Measurements from ENCODE around the gene AGPAT2. TPM values are rescaled to one million over a fixed set of nuclear protein-coding genes. Genes with fewer than 3 reads are reported as not detected.
A peak's percentile ranks its signal among the peaks of the same experiment; 100 is the strongest.

AGPAT2 gene
- total RNA-seq, 1 donor from 2014 or later: 30.8 TPM

DNA sequence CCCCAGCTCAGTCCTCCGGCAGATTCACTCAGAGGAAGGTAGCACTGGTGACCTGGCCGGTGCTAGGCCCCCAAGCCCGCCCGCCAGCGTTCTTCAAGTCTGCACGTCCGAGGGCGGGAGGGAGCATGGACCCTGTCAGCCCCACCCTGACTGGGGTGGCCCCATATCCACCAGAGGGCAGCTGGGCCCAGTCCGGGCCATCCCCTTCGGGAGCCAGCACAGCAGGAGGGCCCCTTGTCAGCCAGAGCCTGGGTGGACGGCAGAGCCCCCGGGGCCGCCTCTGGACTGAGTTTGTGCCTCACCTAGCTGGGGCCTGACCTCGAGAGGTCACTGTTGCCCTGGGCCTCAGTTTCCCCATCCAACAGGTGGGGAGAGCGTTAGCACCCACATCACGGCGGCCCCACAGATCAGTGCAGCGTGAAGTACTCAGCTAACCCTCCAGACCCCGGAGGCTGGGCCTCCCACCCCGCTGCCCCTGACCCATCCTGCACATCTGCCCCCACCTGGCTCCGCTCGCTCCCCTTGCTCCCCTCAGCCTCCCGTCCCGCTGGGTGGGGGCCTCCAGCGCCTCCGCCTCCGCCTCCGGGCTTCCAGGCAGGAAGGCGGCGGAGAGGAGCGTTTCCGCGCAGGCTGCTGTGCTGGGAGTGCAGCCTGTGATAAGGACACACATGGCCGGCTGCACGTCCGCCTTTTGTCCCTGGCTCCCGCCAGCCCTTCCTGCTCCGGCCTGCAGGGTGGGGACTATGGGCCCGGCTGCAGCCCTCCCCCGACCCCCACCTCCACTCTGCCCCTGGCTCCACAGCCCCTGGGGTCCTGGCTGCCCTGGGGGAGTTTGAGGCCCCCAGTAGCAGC lies 41.1 kb downstream of the AGPAT2 start:
- H2AFZ ChIP-seq (ENCODE audit: low read depth, low read length): peak overlapping the region; percentile 18
- no peaks in the 10 kb centered on the region for H3K4me1 Mint-ChIP-seq (ENCODE audit: low read depth, unreplicated experiment)

GRCh38 chr9:136645352-136645902 lies 41.8 kb downstream of the AGPAT2 start:
- no peaks in the 10 kb centered on the region for H4K20me1 ChIP-seq (ENCODE audit: insufficient read depth, low read length)
- Mint-ChIP-seq H3K27ac (ENCODE audit: unreplicated experiment) (no peak overlapping the region), H3K9me3 (ENCODE audit: unreplicated experiment) (peaks cover 3% of the 10 kb centered on the region), H3K4me3 (ENCODE audit: unreplicated experiment) (no peak overlapping the region), H3K27me3 (ENCODE audit: low read depth, unreplicated experiment) (peaks cover 13% of the 10 kb centered on the region), H3K36me3 (ENCODE audit: low read depth, unreplicated experiment) (no peaks in the 10 kb centered on the region), H3K4me1 (ENCODE audit: low read depth, unreplicated experiment) (no peaks in the 10 kb centered on the region)
- no peak for TF ChIP-seq EZH2 (IDR thresholded peaks at IDR 0.05; ENCODE audit: insufficient read depth, low read length)
- no peak for TF ChIP-seq CTCF (IDR thresholded peaks at IDR 0.05; ENCODE audit: insufficient read depth, low read depth, low read length)
- no peak for FAIRE-seq
- no peak overlapping the region for H3K4me2 ChIP-seq (ENCODE audit: low read length)
- H2AFZ ChIP-seq (ENCODE audit: low read depth, low read length): no peak overlapping the region
- DNase-seq (ENCODE audit: low read depth): no peak
- H3K36me3 ChIP-seq (ENCODE audit: insufficient read depth, low read length): no peaks in the 10 kb centered on the region
- no peak overlapping the region for H3K9ac ChIP-seq (ENCODE audit: low read length)
- H3K4me1 ChIP-seq (ENCODE audit: insufficient read depth, low read length): peaks cover 8% of the 10 kb centered on the region
- H3K4me3 ChIP-seq (ENCODE audit: insufficient read depth, low read depth, low read length): no peak overlapping the region
- H3K27ac ChIP-seq (ENCODE audit: low read depth, low read length): no peak overlapping the region
- no peaks in the 10 kb centered on the region for H3K79me2 ChIP-seq (ENCODE audit: insufficient read depth, low read length)
- peaks cover 4% of the 10 kb centered on the region for H3K27me3 ChIP-seq (ENCODE audit: insufficient read depth, low read length)
- H3K9me3 ChIP-seq (ENCODE audit: insufficient read depth, low read depth, low read length): no peaks in the 10 kb centered on the region

More for the DNA sequence above, 41.1 kb downstream of the AGPAT2 start:
- H3K27me3 ChIP-seq (ENCODE audit: insufficient read depth, low read length): peaks cover 4% of the 10 kb centered on the region
- no peak overlapping the region for H3K9ac ChIP-seq (ENCODE audit: low read length)
- H3K4me3 Mint-ChIP-seq (ENCODE audit: unreplicated experiment): no peak overlapping the region
- no peaks in the 10 kb centered on the region for H3K36me3 Mint-ChIP-seq (ENCODE audit: low read depth, unreplicated experiment)
- H4K20me1 ChIP-seq (ENCODE audit: insufficient read depth, low read length): no peaks in the 10 kb centered on the region
- H3K36me3 ChIP-seq (ENCODE audit: insufficient read depth, low read length): no peaks in the 10 kb centered on the region
- no peak overlapping the region for H3K4me3 ChIP-seq (ENCODE audit: insufficient read depth, low read depth, low read length)
- peaks cover 3% of the 10 kb centered on the region for H3K9me3 Mint-ChIP-seq (ENCODE audit: unreplicated experiment)
- H3K4me1 ChIP-seq (ENCODE audit: insufficient read depth, low read length): peaks cover 8% of the 10 kb centered on the region
- no peak for FAIRE-seq
- TF ChIP-seq CTCF (IDR thresholded peaks at IDR 0.05; ENCODE audit: insufficient read depth, low read depth, low read length): no peak
- TF ChIP-seq EZH2 (IDR thresholded peaks at IDR 0.05; ENCODE audit: insufficient read depth, low read length): no peak
- DNase-seq (ENCODE audit: low read depth): no peak
- H3K9me3 ChIP-seq (ENCODE audit: insufficient read depth, low read depth, low read length): no peaks in the 10 kb centered on the region
- H3K27ac Mint-ChIP-seq (ENCODE audit: unreplicated experiment): no peak overlapping the region
- H3K4me2 ChIP-seq (ENCODE audit: low read length): no peak overlapping the region
- no peak overlapping the region for H3K27ac ChIP-seq (ENCODE audit: low read depth, low read length)
- H3K79me2 ChIP-seq (ENCODE audit: insufficient read depth, low read length): no peaks in the 10 kb centered on the region
- peaks cover 11% of the 10 kb centered on the region for H3K27me3 Mint-ChIP-seq (ENCODE audit: low read depth, unreplicated experiment)
